C4-2B (cell line): Measurements from ENCODE around the gene PDGFRB.

Experiments used
- H3K27ac ChIP-seq: fragments of 450-650 bp; 2 replicates; pipeline ENCODE4 v1.5.1; 2017
- ZFX ChIP-seq: fragments of 450-650 bp; IDR thresholded peaks from 2 replicates; pipeline ENCODE4 v1.6.1; 2017
- TF ChIP-seq, protein P1 (sequence below): fragments of 450-650 bp; conservative IDR thresholded peaks from 2 replicates; pipeline ENCODE4 v1.5.1; 2017; ENCODE audit warnings: mild to moderate bottlenecking

The PDGFRB gene

DNA sequence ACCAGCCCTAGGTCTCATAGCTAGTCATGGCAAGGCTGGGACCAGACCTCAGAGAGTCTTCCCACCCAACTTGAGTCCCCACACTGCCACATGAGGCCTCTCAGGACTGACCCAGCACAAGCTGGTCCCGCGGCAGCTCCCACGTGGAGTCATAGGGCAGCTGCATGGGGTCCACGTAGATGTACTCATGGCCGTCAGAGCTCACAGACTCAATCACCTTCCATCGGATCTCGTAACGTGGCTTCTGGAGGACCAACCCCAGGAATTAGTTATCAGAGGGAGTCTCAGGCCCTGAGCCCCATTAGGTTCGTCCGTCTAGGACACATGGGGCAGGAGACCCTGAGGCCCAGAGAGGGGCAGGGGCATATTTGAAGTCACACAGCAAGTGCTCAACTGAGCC lies 30.3 kb downstream of the PDGFRB start:
- H3K27ac ChIP-seq = no peak overlapping the region
- TF ChIP-seq, protein P1, sequence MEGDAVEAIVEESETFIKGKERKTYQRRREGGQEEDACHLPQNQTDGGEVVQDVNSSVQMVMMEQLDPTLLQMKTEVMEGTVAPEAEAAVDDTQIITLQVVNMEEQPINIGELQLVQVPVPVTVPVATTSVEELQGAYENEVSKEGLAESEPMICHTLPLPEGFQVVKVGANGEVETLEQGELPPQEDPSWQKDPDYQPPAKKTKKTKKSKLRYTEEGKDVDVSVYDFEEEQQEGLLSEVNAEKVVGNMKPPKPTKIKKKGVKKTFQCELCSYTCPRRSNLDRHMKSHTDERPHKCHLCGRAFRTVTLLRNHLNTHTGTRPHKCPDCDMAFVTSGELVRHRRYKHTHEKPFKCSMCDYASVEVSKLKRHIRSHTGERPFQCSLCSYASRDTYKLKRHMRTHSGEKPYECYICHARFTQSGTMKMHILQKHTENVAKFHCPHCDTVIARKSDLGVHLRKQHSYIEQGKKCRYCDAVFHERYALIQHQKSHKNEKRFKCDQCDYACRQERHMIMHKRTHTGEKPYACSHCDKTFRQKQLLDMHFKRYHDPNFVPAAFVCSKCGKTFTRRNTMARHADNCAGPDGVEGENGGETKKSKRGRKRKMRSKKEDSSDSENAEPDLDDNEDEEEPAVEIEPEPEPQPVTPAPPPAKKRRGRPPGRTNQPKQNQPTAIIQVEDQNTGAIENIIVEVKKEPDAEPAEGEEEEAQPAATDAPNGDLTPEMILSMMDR = no peak
- TF ChIP-seq ZFX = no peak

DNA sequence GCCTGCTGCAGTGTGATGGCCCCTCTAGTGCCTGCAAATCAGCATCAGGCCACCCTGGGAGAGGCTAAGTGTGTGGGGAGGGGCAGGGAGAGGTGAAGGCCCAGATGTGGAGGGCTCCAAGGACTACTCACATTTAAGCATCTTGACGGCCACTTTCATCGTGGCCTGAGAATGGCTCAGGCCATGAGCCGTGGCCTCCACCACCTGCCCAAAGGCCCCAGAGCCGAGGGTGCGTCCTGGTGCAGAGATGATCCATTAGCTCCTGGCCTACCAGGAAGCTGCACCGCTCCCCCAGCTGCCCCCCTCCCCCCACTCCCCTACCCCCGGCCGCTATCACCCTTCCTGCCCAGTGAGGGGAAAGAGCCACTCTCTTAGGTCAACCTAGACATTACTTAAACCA lies 31.0 kb downstream of the PDGFRB start:
- no peak for TF ChIP-seq ZFX
- TF ChIP-seq, protein P1 = no peak
- H3K27ac ChIP-seq = no peak overlapping the region

DNA sequence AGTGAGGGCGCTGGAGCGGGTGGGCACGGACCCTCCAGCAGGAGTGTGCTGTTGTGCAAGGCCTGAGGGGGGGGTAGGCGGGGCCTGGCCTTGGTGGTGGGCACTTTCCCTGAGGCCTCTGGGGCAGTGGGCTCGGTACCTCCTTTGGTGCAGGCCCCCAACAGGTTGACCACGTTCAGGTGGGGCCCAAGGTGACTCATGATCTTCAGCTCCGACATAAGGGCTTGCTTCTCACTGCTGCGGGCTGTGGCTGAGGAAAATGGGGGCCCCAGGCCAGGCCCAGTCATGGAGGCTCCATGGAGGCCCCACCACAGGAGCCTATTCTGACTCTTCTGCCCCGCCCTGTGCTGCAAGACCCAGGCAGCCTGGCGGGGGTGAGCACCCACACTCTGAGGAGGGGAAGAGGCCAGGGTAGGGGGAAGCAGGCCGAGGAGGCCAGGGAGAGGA lies 31.5 kb downstream of the PDGFRB start:
- TF ChIP-seq, protein P1 = no peak
- TF ChIP-seq ZFX = no peak
- no peak overlapping the region for H3K27ac ChIP-seq

DNA sequence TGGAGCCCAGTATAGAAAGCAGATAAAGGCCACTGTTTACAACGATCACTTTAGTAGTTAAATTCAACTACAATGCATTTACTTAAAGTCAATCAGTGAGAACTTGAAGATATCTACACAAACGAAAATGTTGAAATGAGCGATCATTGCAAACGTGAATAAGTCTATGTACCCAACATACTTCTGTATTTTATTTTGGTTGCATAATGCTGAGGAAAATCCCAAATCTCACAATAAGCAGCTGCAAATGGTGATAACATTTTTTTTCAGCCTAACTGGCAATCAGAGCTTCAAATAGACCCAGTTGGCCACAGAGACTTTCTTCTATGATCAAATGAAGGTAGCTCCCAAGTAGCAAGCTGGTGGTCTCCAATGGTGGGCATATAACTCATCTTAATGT lies 32.1 kb downstream of the PDGFRB start:
- TF ChIP-seq, protein P1 = no peak
- no peak for TF ChIP-seq ZFX
- H3K27ac ChIP-seq = no peak overlapping the region

DNA sequence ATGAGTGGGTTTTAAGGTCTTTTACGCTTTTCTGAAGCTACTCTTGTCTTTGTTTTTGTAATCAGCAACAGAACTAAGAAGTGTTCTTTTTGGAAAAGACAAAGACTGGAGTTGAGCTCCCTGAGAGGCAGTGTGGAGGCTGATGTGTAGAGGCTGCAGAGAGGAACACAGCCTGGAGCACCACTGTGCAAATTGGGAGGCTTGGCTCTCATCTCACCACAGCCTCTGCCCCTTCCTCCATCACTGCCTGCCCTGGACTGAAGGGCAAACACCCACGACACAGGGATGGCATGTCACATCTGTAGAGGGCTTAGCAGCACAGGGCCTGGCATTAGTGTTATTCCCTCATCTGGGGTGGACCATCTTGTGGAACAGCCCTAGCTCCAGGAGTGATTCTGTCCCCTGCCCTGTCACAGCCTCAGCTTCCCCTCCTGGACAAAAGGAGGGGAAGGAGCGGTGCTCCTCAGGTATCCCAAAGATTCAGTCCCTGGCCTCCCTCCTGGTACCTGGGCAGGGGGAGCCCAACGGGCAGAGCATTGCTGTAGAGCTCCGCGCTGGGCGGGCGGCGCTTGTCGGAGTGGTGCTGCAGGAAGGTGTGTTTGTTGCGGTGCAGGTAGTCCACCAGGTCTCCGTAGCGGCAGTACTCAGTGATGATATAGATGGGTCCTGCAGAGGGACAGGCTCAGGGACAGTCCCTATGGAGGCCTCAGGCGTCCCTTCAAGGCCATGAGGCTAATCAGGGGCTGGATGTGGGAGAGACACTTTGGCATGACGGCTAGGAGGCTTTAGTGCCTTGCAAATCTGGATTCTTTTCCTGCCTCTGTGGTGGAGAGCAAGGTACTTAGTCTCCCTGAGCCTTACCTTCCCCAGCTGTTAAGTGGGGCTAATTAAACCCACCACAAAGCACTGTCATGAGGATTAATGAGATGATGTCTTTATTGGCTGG lies 32.8 kb downstream of the PDGFRB start:
- H3K27ac ChIP-seq = no peak overlapping the region
- no peak for TF ChIP-seq ZFX
- TF ChIP-seq, protein P1 = no peak

DNA sequence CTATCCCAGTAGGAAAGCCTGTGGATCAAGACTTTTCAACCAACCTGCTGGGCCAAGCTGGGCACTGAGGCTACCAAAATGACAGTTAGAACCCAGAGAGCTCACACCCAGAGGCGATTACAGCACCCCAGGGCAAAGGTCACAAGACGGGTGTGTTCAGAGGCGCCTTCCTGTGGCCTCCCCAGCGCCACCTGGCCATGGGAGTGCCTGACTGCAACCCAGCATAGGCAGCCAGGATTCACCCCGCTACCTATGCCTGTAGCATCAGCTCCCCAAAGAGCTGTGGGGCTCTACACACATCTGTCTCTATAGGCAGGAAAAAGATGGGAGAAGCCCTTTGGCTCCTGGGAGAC lies 33.5 kb downstream of the PDGFRB start:
- TF ChIP-seq, protein P1 = no peak
- TF ChIP-seq ZFX = no peak
- H3K27ac ChIP-seq = no peak overlapping the region

DNA sequence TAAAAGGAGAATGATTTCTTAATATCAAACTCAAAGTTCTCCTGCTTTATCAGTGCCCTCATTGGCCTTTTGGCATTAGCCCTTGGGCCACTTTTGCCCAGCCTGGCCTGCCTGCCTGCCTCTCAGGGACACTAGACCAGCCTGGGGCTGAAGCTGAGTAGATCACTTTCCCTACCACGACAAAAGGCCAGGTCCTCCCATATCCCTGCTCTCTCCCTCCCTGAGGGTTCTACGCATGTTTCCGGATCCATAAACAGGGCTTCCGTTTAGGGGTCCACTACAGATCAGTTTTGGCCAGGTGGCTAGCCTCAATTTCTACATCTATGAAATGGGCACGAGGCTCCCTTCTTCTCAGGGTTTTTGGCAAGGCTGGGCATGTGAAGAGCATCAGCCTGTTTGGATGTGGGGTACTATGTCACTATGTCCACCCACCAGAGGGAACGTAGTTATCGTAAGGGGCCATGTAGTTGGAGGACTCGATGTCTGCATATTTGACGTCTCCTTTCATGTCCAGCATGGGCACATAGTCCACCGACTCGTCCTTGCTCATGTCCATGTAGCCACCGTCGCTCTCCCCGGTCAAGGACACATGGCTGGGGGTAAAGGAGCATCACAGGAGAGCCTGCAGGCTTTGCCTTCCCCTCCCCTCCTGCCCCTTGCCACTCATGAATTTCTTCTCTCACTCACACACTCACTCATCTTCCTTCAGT lies 34.0 kb downstream of the PDGFRB start:
- no peak for TF ChIP-seq ZFX
- TF ChIP-seq, protein P1 = no peak
- H3K27ac ChIP-seq = no peak overlapping the region
